GM23338 (cell line): Measurements from ENCODE around the gene TMPRSS15. TPM values are rescaled to one million over a fixed set of nuclear protein-coding genes. Genes with fewer than 3 reads are reported as not detected.

Experiments
- ATAC-seq: fragments of 200-7000 bp; cut with Tn5 transposase; 3 replicates; pipeline ENCODE4 v1.9.1; 2020
- DNase-seq: peaks from one replicate; pipeline ENCODE4 v3.0.0-alpha.2; 2015; ENCODE audit warnings: low spot score
- H2AFZ ChIP-seq: fragments of 200-600 bp; sonication (generic); 2 replicates; pipeline ENCODE4 v1.8.0; 2016; ENCODE audit warnings: antibody characterized with exemption, mild to moderate bottlenecking, moderate library complexity
- H3F3A ChIP-seq: fragments of 200-600 bp; sonication (generic); replicated peaks from 2 replicates; pipeline ENCODE4 v1.8.0; 2017; ENCODE audit warnings: antibody characterized with exemption, mixed run types, low read depth
- H3K27ac ChIP-seq: fragments of 200-600 bp; sonication (generic); 2 replicates; pipeline ENCODE4 v1.6.1; 2016; ENCODE audit warnings: low read depth
- H3K27me3 ChIP-seq: fragments of 200-600 bp; sonication (generic); 2 replicates; pipeline ENCODE4 v1.8.0; 2016; ENCODE audit warnings: mild to moderate bottlenecking, mixed run types, moderate library complexity; ENCODE audit not compliant: insufficient read depth
- H3K36me3 ChIP-seq: fragments of 200-600 bp; sonication (generic); 2 replicates; pipeline ENCODE4 v1.8.0; 2016; ENCODE audit warnings: mild to moderate bottlenecking; ENCODE audit not compliant: insufficient read depth
- H3K4me1 ChIP-seq: fragments of 200-600 bp; sonication (generic); 2 replicates; pipeline ENCODE4 v1.8.0; 2016; ENCODE audit warnings: mild to moderate bottlenecking, moderate library complexity; ENCODE audit not compliant: insufficient read depth
- H3K4me2 ChIP-seq: fragments of 200-600 bp; sonication (generic); 2 replicates; pipeline ENCODE4 v1.7.1; 2017; ENCODE audit warnings: mixed run types
- H3K4me3 ChIP-seq: fragments of 200-600 bp; sonication (generic); 2 replicates; pipeline ENCODE4 v1.6.1; 2016; ENCODE audit warnings: mixed run types
- H3K79me2 ChIP-seq: fragments of 200-600 bp; sonication (generic); replicated peaks from 2 replicates; pipeline ENCODE4 v1.8.0; 2017; ENCODE audit warnings: mild to moderate bottlenecking; ENCODE audit not compliant: insufficient read depth
- H3K9me2 ChIP-seq: fragments of 200-600 bp; sonication (generic); 2 replicates; pipeline ENCODE4 v1.8.0; 2017; ENCODE audit not compliant: insufficient read depth
- H4K20me1 ChIP-seq: fragments of 200-600 bp; sonication (generic); replicated peaks from 2 replicates; pipeline ENCODE4 v1.8.0; 2017; ENCODE audit warnings: mild to moderate bottlenecking; ENCODE audit not compliant: insufficient read depth
- H3K27ac Mint-ChIP-seq: 2 replicates; pipeline ENCODE4 v1.8.0; 2020; ENCODE audit warnings: inconsistent platforms, mild to moderate bottlenecking, moderate library complexity, mixed read lengths
- H3K27me3 Mint-ChIP-seq: 3 replicates; pipeline ENCODE4 v1.8.0; 2022; ENCODE audit warnings: low read depth, mild to moderate bottlenecking, moderate library complexity, mixed read lengths, inconsistent platforms; ENCODE audit not compliant: insufficient read depth, poor library complexity
- H3K36me3 Mint-ChIP-seq: 3 replicates; pipeline ENCODE4 v1.8.0; 2021; ENCODE audit warnings: low read depth, mild to moderate bottlenecking, inconsistent platforms, moderate library complexity, mixed read lengths
- H3K4me1 Mint-ChIP-seq: 3 replicates; pipeline ENCODE4 v1.8.0; 2020; ENCODE audit warnings: mild to moderate bottlenecking, inconsistent platforms, mixed read lengths
- H3K4me3 Mint-ChIP-seq: 3 replicates; pipeline ENCODE4 v1.8.0; 2021; ENCODE audit warnings: moderate library complexity, mild to moderate bottlenecking, inconsistent platforms, mixed read lengths
- H3K9me3 Mint-ChIP-seq: 3 replicates; pipeline ENCODE4 v1.8.0; 2020; ENCODE audit warnings: moderate library complexity, mild to moderate bottlenecking, inconsistent platforms, mixed read lengths
- CREB1 ChIP-seq: fragments of 250-450 bp; sonication (Bioruptor Pico); IDR thresholded peaks from 2 replicates; pipeline ENCODE4 v1.5.0; 2020; ENCODE audit warnings: low read depth, mild to moderate bottlenecking, moderate library complexity
- CTCF ChIP-seq, 2 experiments: fragments of 200-600 bp in 1 of 2; sonication (generic) in 1 of 2; conservative IDR thresholded peaks; 2 replicates each; pipeline versions ENCODE4 v1.5.1 to v1.6.1; 2016 to 2017; ENCODE audit warnings: antibody characterized with exemption in 2 of 2, low read depth in 2 of 2, mild to moderate bottlenecking in 2 of 2, moderate library complexity in 1 of 2
- ETS1 ChIP-seq: IDR thresholded peaks from 2 replicates; pipeline ENCODE4 v1.6.1; 2016; ENCODE audit warnings: antibody characterized with exemption
- EZH2 ChIP-seq: fragments of 200-600 bp; sonication (generic); IDR thresholded peaks from one replicate; pipeline ENCODE4 v1.8.0; 2017; ENCODE audit warnings: antibody characterized with exemption, mild to moderate bottlenecking, low read depth; ENCODE audit not compliant: unreplicated experiment
- EZH2phosphoT487 ChIP-seq: fragments of 200-600 bp; sonication (generic); IDR thresholded peaks from one replicate; pipeline ENCODE4 v1.8.1; 2018; ENCODE audit warnings: antibody characterized with exemption; ENCODE audit not compliant: unreplicated experiment
- JUNB ChIP-seq: IDR thresholded peaks from one replicate; pipeline ENCODE4 v1.6.1; 2016; ENCODE audit warnings: antibody characterized with exemption; ENCODE audit not compliant: unreplicated experiment
- NANOG ChIP-seq: IDR thresholded peaks from 2 replicates; pipeline ENCODE4 v1.6.1; 2016; ENCODE audit warnings: antibody characterized with exemption, borderline replicate concordance
- POLR2AphosphoS5 ChIP-seq: IDR thresholded peaks from 2 replicates; pipeline ENCODE4 v1.6.1; 2016; ENCODE audit warnings: antibody characterized with exemption, low read depth
- REST ChIP-seq: IDR thresholded peaks from one replicate; pipeline ENCODE4 v1.6.1; 2018; ENCODE audit warnings: antibody characterized with exemption; ENCODE audit not compliant: unreplicated experiment
- STAT1 ChIP-seq: IDR thresholded peaks from one replicate; pipeline ENCODE4 v1.6.1; 2016; ENCODE audit warnings: antibody characterized with exemption; ENCODE audit not compliant: unreplicated experiment
- ZNF114 ChIP-seq: fragments of 250-450 bp; sonication (Bioruptor Pico); IDR thresholded peaks from 2 replicates; pipeline ENCODE4 v1.5.0; 2020; ENCODE audit warnings: mild to moderate bottlenecking, moderate library complexity
- ZNF331 ChIP-seq: fragments of 250-450 bp; sonication (Bioruptor Pico); IDR thresholded peaks from 2 replicates; pipeline ENCODE4 v1.5.0; 2020; ENCODE audit warnings: low read depth, mild to moderate bottlenecking, moderate library complexity
- ZNF462 ChIP-seq: fragments of 250-450 bp; sonication (Bioruptor Pico); IDR thresholded peaks from 2 replicates; pipeline ENCODE4 v1.5.0; 2020; ENCODE audit warnings: mild to moderate bottlenecking, moderate library complexity
- polyA plus RNA-seq: library from polyadenylated mRNA; unstranded; fragments of >200 nt; fragmentation: Nextera tagmentation; extraction: Ambion mirVana; gene quantifications from 2 replicates; pipeline ENCODE4 v1.2.1, GENCODE V29; 2016
- total RNA-seq: library from RNA; depleted of rRNA; stranded (reverse); fragments of >200 nt; shearing (Covaris generic); gene quantifications from 2 replicates; pipeline ENCODE4 v1.2.3, GENCODE V29; 2014

TMPRSS15 gene
- total and polyA plus RNA-seq, 2 experiments from 2014 or later, result not detected

- Histone ChIP-seq H3K27ac (no peak overlapping the region), H3K4me2 (no peak overlapping the region), H3K4me1 (no peaks in the 10 kb centered on the region), H3K4me3 (no peak overlapping the region), H3K79me2 (no peaks in the 10 kb centered on the region), H3K27me3 (no peaks in the 10 kb centered on the region), H3K9me2 (no peaks in the 10 kb centered on the region), H3F3A (no peaks in the 10 kb centered on the region), H3K36me3 (no peaks in the 10 kb centered on the region), H2AFZ (no peak overlapping the region), H4K20me1 (no peaks in the 10 kb centered on the region)
- no peak for DNase-seq
- no peak overlapping the region for H3K27ac Mint-ChIP-seq
- no peak for ATAC-seq
- H3K4me3 Mint-ChIP-seq, result no peak overlapping the region
- H3K27me3 Mint-ChIP-seq, result no peaks in the 10 kb centered on the region
- no peaks in the 10 kb centered on the region for H3K36me3 Mint-ChIP-seq
- no peaks in the 10 kb centered on the region for H3K4me1 Mint-ChIP-seq
- TF ChIP-seq EZH2phosphoT487, result no peak
- no peak for TF ChIP-seq CTCF (conservative IDR thresholded peaks at IDR 0.05; ENCODE audit: low read depth in 2 of 2)
- TF ChIP-seq ETS1, result no peak
- no peak for TF ChIP-seq NANOG
- TF ChIP-seq STAT1, result no peak
- TF ChIP-seq JUNB, result no peak
- no peak for TF ChIP-seq ZNF462 (CRISPR knock-in tag)
- TF ChIP-seq ZNF114 (CRISPR knock-in tag), result no peak
- no peak for TF ChIP-seq ZNF331 (CRISPR knock-in tag)
- TF ChIP-seq CREB1 (CRISPR knock-in tag), result no peak
- no peak for TF ChIP-seq REST
- TF ChIP-seq POLR2AphosphoS5, result no peak
- TF ChIP-seq EZH2, result no peak
- no peaks in the 10 kb centered on the region for H3K9me3 Mint-ChIP-seq
Measured at GRCh38 chr21:18269856-18270255, 133.7 kb downstream of the TMPRSS15 start.
